SU-DHL-6 (cell line): ENCODE measurements around the gene ZMIZ1.
"Not testable (repeated sequence)": the region's sequence is repeated elsewhere in the genome, so short reads cannot be mapped to it uniquely, and the experiment has no call there.

ENCODE experiments used
- H2AFZ ChIP-seq: fragments of 200-600 bp; sonication (generic); 2 replicates; pipeline ENCODE4 v1.6.1; 2014; ENCODE audit warnings: low read depth, mild to moderate bottlenecking, moderate library complexity, mixed read lengths, antibody characterized with exemption, low read length; ENCODE audit not compliant: severe bottlenecking
- H3F3A ChIP-seq: fragments of 200-600 bp; shearing (Covaris generic); 2 replicates; pipeline ENCODE4 v1.6.0; 2016; ENCODE audit warnings: antibody characterized with exemption, mild to moderate bottlenecking; ENCODE audit not compliant: insufficient read depth
- H3K27ac ChIP-seq: fragments of 200-600 bp; sonication (generic); 2 replicates; pipeline ENCODE4 v1.5.1; 2016; ENCODE audit warnings: low read depth, mild to moderate bottlenecking, low read length, moderate library complexity, mixed read lengths
- H3K27me3 ChIP-seq: fragments of 200-600 bp; sonication (generic), shearing (Covaris generic); 2 replicates; pipeline ENCODE4 v1.6.0; 2014; ENCODE audit warnings: mild to moderate bottlenecking, low read length
- H3K36me3 ChIP-seq: fragments of 200-600 bp; sonication (generic); 2 replicates; pipeline ENCODE4 v1.6.1; 2014; ENCODE audit warnings: mild to moderate bottlenecking, low read length, mixed read lengths
- H3K4me2 ChIP-seq: fragments of 300-600, 200-600 bp; shearing (Covaris generic), sonication (generic); 2 replicates; pipeline ENCODE4 v1.6.0; 2014; ENCODE audit warnings: low read length, low read depth, mild to moderate bottlenecking; ENCODE audit not compliant: poor library complexity, severe bottlenecking
- H3K4me3 ChIP-seq: fragments of 200-600 bp; sonication (generic); 2 replicates; pipeline ENCODE4 v1.5.1; 2014; ENCODE audit warnings: antibody characterized with exemption, low read length, mild to moderate bottlenecking, mixed read lengths; ENCODE audit not compliant: insufficient read depth, poor library complexity, severe bottlenecking
- H3K79me2 ChIP-seq: fragments of 200-600 bp; sonication (generic); 2 replicates; pipeline ENCODE4 v1.6.1; 2014; ENCODE audit warnings: mild to moderate bottlenecking, low read length, moderate library complexity; ENCODE audit not compliant: insufficient read depth
- H3K9ac ChIP-seq: fragments of 200-600 bp; sonication (generic); 2 replicates; pipeline ENCODE4 v1.7.0; 2014; ENCODE audit warnings: mild to moderate bottlenecking, low read length
- H3K9me2 ChIP-seq: fragments of 200-600 bp; sonication (generic); replicated peaks from 2 replicates; pipeline ENCODE4 v1.6.1; 2014; ENCODE audit warnings: low read length; ENCODE audit not compliant: insufficient read depth
- H3K9me3 ChIP-seq: fragments of 200-600 bp; sonication (generic); 2 replicates; pipeline ENCODE4 v1.6.1; 2014; ENCODE audit warnings: low read length, mixed read lengths; ENCODE audit not compliant: insufficient read depth
- H4K20me1 ChIP-seq: fragments of 200-600 bp; sonication (generic); 2 replicates; pipeline ENCODE4 v1.6.1; 2014; ENCODE audit warnings: low read depth, mild to moderate bottlenecking, antibody characterized with exemption, low read length, moderate library complexity, mixed read lengths
- EZH2phosphoT487 ChIP-seq: fragments of 200-600 bp; sonication (generic), shearing (Covaris generic); conservative IDR thresholded peaks from 2 replicates; pipeline ENCODE4 v1.6.1; 2018; ENCODE audit warnings: mild to moderate bottlenecking, antibody characterized with exemption, low read length, moderate library complexity, mixed read lengths
- TF ChIP-seq, protein P1 (sequence below): fragments of 200-600 bp; sonication (generic); IDR thresholded peaks from one replicate; pipeline ENCODE4 v1.5.1; 2017; ENCODE audit warnings: antibody characterized with exemption, mild to moderate bottlenecking, low read length, moderate library complexity; ENCODE audit not compliant: insufficient read depth, poor library complexity, severe bottlenecking

The ZMIZ1 gene

DNA sequence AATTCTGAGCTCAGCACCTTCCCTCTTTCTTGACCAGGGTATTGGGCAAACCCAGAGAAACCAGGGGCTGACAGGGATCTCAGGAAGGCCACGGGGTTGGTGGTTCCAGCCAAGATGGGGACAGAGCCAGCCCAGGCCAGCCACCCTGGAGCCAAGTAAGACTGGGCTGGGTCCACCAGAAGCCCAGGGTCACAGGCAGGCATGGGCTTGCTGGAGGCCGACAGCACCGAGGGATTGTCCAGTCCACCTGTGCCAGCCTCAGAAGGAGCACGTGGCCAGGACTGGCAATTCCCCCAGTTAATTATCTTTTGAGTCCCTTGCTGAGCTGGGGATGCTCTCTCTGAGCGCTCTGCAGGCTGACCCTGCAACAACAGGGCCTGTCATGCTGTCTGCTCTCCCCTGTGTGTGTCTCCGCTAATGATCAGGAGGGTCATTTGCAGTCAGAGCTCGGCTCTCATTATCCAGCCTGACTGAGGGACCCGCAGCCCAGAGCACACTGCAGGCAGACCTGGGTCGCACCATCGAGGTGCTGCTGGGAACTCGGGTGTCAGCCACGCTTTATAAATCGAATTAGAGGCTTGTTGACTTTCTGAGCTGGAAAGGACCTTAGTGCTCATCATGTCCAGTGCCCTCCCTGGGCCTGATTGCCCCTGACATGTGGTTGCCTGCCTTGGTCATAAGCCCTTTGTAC is 209.0 kb downstream of the ZMIZ1 start:
- Histone ChIP-seq H3K27me3 (no peaks in the 10 kb centered on the region), H3K4me2 (no peak overlapping the region), H3K36me3 (no peaks in the 10 kb centered on the region), H4K20me1 (no peaks in the 10 kb centered on the region), H2AFZ (no peak overlapping the region), H3F3A (no peaks in the 10 kb centered on the region), H3K79me2 (no peaks in the 10 kb centered on the region), H3K4me3 (no peak overlapping the region), H3K9ac (no peak overlapping the region), H3K27ac (no peak overlapping the region), H3K9me3 (no peaks in the 10 kb centered on the region), H3K9me2 (no peaks in the 10 kb centered on the region)
- no peak for TF ChIP-seq EZH2phosphoT487
- TF ChIP-seq, protein P1, sequence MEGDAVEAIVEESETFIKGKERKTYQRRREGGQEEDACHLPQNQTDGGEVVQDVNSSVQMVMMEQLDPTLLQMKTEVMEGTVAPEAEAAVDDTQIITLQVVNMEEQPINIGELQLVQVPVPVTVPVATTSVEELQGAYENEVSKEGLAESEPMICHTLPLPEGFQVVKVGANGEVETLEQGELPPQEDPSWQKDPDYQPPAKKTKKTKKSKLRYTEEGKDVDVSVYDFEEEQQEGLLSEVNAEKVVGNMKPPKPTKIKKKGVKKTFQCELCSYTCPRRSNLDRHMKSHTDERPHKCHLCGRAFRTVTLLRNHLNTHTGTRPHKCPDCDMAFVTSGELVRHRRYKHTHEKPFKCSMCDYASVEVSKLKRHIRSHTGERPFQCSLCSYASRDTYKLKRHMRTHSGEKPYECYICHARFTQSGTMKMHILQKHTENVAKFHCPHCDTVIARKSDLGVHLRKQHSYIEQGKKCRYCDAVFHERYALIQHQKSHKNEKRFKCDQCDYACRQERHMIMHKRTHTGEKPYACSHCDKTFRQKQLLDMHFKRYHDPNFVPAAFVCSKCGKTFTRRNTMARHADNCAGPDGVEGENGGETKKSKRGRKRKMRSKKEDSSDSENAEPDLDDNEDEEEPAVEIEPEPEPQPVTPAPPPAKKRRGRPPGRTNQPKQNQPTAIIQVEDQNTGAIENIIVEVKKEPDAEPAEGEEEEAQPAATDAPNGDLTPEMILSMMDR, result no peak

- not testable (repeated sequence) for H3K4me2 ChIP-seq, H3K27ac ChIP-seq, H3F3A ChIP-seq, H3K9me3 ChIP-seq, H3K79me2 ChIP-seq, H3K9me2 ChIP-seq, H3K4me3 ChIP-seq, H3K36me3 ChIP-seq, H3K9ac ChIP-seq, H4K20me1 ChIP-seq, H2AFZ ChIP-seq, H3K27me3 ChIP-seq
These were observed 210.3 kb downstream of the ZMIZ1 start for GRCh38 chr10:79279047-79279446.

GRCh38 chr10:79280956-79281355 is 212.2 kb downstream of the ZMIZ1 start:
- H3K27ac ChIP-seq, result no peak overlapping the region
- H3K79me2 ChIP-seq, result no peaks in the 10 kb centered on the region
- no peak overlapping the region for H3K4me3 ChIP-seq
- no peaks in the 10 kb centered on the region for H3K27me3 ChIP-seq
- no peaks in the 10 kb centered on the region for H3K36me3 ChIP-seq
- no peak overlapping the region for H3K9ac ChIP-seq
- no peak for TF ChIP-seq EZH2phosphoT487
- TF ChIP-seq, protein P1, result no peak
- no peaks in the 10 kb centered on the region for H3F3A ChIP-seq
- no peaks in the 10 kb centered on the region for H3K9me2 ChIP-seq
- H2AFZ ChIP-seq, result no peak overlapping the region
- no peaks in the 10 kb centered on the region for H4K20me1 ChIP-seq
- no peak overlapping the region for H3K4me2 ChIP-seq
- H3K9me3 ChIP-seq, result no peaks in the 10 kb centered on the region

DNA sequence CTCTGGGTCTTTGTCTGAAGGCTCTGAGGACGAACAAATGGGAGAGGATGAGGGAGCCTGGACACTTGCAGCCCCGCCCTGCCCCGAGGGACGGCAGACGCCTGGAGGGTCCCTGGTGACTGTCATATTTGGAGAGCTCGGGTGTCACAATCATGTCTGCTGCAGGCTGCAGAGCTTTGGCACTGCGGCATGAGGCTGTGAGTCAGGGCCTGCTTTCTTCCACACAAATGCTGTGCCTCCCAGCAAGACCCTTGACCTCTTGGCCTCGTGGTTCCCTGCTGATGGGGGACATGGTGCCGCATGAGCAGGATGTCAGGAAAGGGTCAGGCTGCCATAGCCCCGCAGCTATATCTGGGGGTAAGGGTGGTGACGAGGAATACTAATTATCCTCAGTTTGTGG is 213.6 kb downstream of the ZMIZ1 start:
- TF ChIP-seq, protein P1, result no peak
- TF ChIP-seq EZH2phosphoT487, result no peak
- no peak overlapping the region for H3K4me3 ChIP-seq

More for the DNA sequence above, 213.6 kb downstream of the ZMIZ1 start:
- H3K27me3 ChIP-seq, result no peaks in the 10 kb centered on the region
- no peak overlapping the region for H3K27ac ChIP-seq
- H3K79me2 ChIP-seq, result no peaks in the 10 kb centered on the region
- no peak overlapping the region for H3K9ac ChIP-seq
- no peak overlapping the region for H2AFZ ChIP-seq
- no peaks in the 10 kb centered on the region for H4K20me1 ChIP-seq
- no peaks in the 10 kb centered on the region for H3F3A ChIP-seq
- no peaks in the 10 kb centered on the region for H3K9me2 ChIP-seq
- H3K36me3 ChIP-seq, result no peaks in the 10 kb centered on the region
- no peak overlapping the region for H3K4me2 ChIP-seq
- no peaks in the 10 kb centered on the region for H3K9me3 ChIP-seq
